HepG2 (cell line): ENCODE measurements around the gene LTB4R. TPM values are rescaled to one million over a fixed set of nuclear protein-coding genes. Genes with fewer than 3 reads are reported as not detected.

Experiments used
- AGO1 ChIP-seq: fragments of 200-400 bp; formaldehyde crosslinking; IDR thresholded peaks from 2 replicates; pipeline ENCODE4 v1.6.1; 2017; ENCODE audit warnings: mild to moderate bottlenecking, low read depth, low read length, moderate library complexity; ENCODE audit not compliant: poor library complexity, severe bottlenecking
- ATAD3A ChIP-seq: sonication (generic); formaldehyde crosslinking; IDR thresholded peaks from 2 replicates; pipeline ENCODE4 v1.4.0; 2020; ENCODE audit warnings: missing genetic modification reagents
- DRAP1 ChIP-seq: IDR thresholded peaks from 2 replicates; pipeline ENCODE4 v1.6.1; 2016; ENCODE audit warnings: missing genetic modification reagents, missing compliant biosample characterization
- ETV5 ChIP-seq: IDR thresholded peaks from 2 replicates; pipeline ENCODE4 v1.6.1; 2018; ENCODE audit warnings: missing biosample characterization, missing genetic modification reagents, inconsistent platforms, borderline replicate concordance
- HOXA5 ChIP-seq: sonication (generic); formaldehyde crosslinking; IDR thresholded peaks from 2 replicates; pipeline ENCODE4 v1.4.0; 2020; ENCODE audit warnings: missing genetic modification reagents
- NCOR1 ChIP-seq: fragments of 200-600 bp; sonication (generic); IDR thresholded peaks from 2 replicates; pipeline ENCODE4 v1.7.0; 2017; ENCODE audit warnings: antibody characterized with exemption, low read length, borderline replicate concordance
- NFE2L2 ChIP-seq: fragments of 150-350 bp; IDR thresholded peaks from 2 replicates; pipeline ENCODE4 v1.6.1; 2014; ENCODE audit warnings: low read length
- PAF1 ChIP-seq: IDR thresholded peaks from 2 replicates; pipeline ENCODE4 v1.6.1; 2016; ENCODE audit warnings: missing genetic modification reagents, missing compliant biosample characterization
- TFDP2 ChIP-seq: sonication (generic); formaldehyde crosslinking; IDR thresholded peaks from 2 replicates; pipeline ENCODE4 v1.4.0; 2020; ENCODE audit warnings: missing genetic modification reagents
- ZNF569 ChIP-seq: sonication (generic); formaldehyde crosslinking; IDR thresholded peaks from 2 replicates; pipeline ENCODE4 v1.5.0; 2020; ENCODE audit warnings: mild to moderate bottlenecking, missing genetic modification reagents, moderate library complexity, borderline replicate concordance
- ZNF614 ChIP-seq: IDR thresholded peaks from 2 replicates; pipeline ENCODE4 v1.6.1; 2018; ENCODE audit warnings: missing biosample characterization, missing genetic modification reagents, inconsistent platforms, borderline replicate concordance
- ZNF776 ChIP-seq: sonication (generic); formaldehyde crosslinking; IDR thresholded peaks from 2 replicates; pipeline ENCODE4 v1.4.0; 2020; ENCODE audit warnings: mild to moderate bottlenecking, missing genetic modification reagents
- polyA plus RNA-seq, 8 experiments: library from polyadenylated mRNA; depleted of rRNA in 3 of 8; stranded (reverse) in 7 of 8; unstranded in 1 of 8; fragments of >200 nt; fragmentation: Illumina TruSeq in 4 of 8; extraction: Trizol in 4 of 8; gene quantifications; 2 replicates each; pipeline versions ENCODE4 v1.2.1 to v1.2.3, GENCODE V29; 2011 to 2016; ENCODE audit warnings: low read depth in 4 of 8, missing spikeins in 1 of 8, mixed read lengths in 1 of 8; ENCODE audit not compliant: insufficient read depth in 1 of 8
- total RNA-seq, 5 experiments: library from RNA; depleted of rRNA; stranded (reverse); fragments of >200 nt; fragmentation: Illumina TruSeq; extraction: Trizol; gene quantifications; 2 replicates each; pipeline ENCODE4 v1.2.3, GENCODE V29; 2016; ENCODE audit warnings: low read depth in 1 of 5
- TF ChIP-seq, protein P1 (sequence below): IDR thresholded peaks from 2 replicates; pipeline ENCODE4 v1.6.1; 2016; ENCODE audit warnings: low read depth, control low read depth
- TF ChIP-seq, protein P2 (sequence below): sonication (generic); formaldehyde crosslinking; IDR thresholded peaks from 2 replicates; pipeline ENCODE4 v1.4.0; 2020; ENCODE audit warnings: missing genetic modification reagents, mild to moderate bottlenecking, borderline replicate concordance
- TF ChIP-seq, protein P3 (sequence below): sonication (generic); formaldehyde crosslinking; IDR thresholded peaks from 2 replicates; pipeline ENCODE4 v1.8.0; 2022; ENCODE audit warnings: mild to moderate bottlenecking, missing genetic modification reagents
- TF ChIP-seq, protein P4 (sequence below): sonication (generic); formaldehyde crosslinking; IDR thresholded peaks from 2 replicates; pipeline ENCODE4 v1.4.0; 2020; ENCODE audit warnings: low read depth, missing genetic modification reagents

Gene LTB4R
- total and polyA plus RNA-seq, 2 of the 13 experiments (the other 11 are each of a cell fraction or from before 2014, with no cell fraction given) = 3.2 to 8.2 TPM

GRCh38 chr14:24313913-24314312, 2.6 kb downstream of the LTB4R start (continued):
- TF ChIP-seq, protein P1, sequence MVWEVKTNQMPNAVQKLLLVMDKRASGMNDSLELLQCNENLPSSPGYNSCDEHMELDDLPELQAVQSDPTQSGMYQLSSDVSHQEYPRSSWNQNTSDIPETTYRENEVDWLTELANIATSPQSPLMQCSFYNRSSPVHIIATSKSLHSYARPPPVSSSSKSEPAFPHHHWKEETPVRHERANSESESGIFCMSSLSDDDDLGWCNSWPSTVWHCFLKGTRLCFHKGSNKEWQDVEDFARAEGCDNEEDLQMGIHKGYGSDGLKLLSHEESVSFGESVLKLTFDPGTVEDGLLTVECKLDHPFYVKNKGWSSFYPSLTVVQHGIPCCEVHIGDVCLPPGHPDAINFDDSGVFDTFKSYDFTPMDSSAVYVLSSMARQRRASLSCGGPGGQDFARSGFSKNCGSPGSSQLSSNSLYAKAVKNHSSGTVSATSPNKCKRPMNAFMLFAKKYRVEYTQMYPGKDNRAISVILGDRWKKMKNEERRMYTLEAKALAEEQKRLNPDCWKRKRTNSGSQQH (CRISPR knock-in tag) = no peak
- TF ChIP-seq ZNF776 (CRISPR knock-in tag) = no peak
- TF ChIP-seq DRAP1 (CRISPR knock-in tag) = no peak
- no peak for TF ChIP-seq ATAD3A (CRISPR knock-in tag)
- peak; percentile 3; the same call in 1 of the 2 replicates for TF ChIP-seq NFE2L2
- TF ChIP-seq ETV5 (CRISPR knock-in tag) = 0 out of 2 replicates have a peak, but pooled peaks have one; percentile 10
- TF ChIP-seq, protein P2, sequence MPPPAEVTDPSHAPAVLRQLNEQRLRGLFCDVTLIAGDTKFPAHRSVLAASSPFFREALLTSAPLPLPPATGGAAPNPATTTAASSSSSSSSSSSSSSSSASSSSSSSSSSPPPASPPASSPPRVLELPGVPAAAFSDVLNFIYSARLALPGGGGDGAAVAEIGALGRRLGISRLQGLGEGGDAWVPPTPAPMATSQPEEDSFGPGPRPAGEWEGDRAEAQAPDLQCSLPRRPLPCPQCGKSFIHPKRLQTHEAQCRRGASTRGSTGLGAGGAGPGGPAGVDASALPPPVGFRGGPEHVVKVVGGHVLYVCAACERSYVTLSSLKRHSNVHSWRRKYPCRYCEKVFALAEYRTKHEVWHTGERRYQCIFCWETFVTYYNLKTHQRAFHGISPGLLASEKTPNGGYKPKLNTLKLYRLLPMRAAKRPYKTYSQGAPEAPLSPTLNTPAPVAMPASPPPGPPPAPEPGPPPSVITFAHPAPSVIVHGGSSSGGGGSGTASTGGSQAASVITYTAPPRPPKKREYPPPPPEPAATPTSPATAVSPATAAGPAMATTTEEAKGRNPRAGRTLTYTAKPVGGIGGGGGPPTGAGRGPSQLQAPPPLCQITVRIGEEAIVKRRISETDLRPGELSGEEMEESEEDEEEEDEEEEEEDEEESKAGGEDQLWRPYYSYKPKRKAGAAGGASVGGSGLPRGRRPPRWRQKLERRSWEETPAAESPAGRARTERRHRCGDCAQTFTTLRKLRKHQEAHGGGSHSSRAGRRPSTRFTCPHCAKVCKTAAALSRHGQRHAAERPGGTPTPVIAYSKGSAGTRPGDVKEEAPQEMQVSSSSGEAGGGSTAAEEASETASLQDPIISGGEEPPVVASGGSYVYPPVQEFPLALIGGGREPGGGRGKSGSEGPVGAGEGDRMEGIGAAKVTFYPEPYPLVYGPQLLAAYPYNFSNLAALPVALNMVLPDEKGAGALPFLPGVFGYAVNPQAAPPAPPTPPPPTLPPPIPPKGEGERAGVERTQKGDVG (CRISPR knock-in tag) = no peak
- TF ChIP-seq AGO1 = no peak
- TF ChIP-seq, protein P3, sequence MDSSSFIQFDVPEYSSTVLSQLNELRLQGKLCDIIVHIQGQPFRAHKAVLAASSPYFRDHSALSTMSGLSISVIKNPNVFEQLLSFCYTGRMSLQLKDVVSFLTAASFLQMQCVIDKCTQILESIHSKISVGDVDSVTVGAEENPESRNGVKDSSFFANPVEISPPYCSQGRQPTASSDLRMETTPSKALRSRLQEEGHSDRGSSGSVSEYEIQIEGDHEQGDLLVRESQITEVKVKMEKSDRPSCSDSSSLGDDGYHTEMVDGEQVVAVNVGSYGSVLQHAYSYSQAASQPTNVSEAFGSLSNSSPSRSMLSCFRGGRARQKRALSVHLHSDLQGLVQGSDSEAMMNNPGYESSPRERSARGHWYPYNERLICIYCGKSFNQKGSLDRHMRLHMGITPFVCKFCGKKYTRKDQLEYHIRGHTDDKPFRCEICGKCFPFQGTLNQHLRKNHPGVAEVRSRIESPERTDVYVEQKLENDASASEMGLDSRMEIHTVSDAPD (CRISPR knock-in tag) = no peak
- no peak for TF ChIP-seq ZNF569 (CRISPR knock-in tag)
- no peak for TF ChIP-seq ZNF614 (CRISPR knock-in tag)
- TF ChIP-seq NCOR1 = no peak
- TF ChIP-seq TFDP2 (CRISPR knock-in tag) = no peak
- no peak for TF ChIP-seq HOXA5 (CRISPR knock-in tag)
- TF ChIP-seq PAF1 (CRISPR knock-in tag) = peak; percentile 81
- TF ChIP-seq, protein P4, sequence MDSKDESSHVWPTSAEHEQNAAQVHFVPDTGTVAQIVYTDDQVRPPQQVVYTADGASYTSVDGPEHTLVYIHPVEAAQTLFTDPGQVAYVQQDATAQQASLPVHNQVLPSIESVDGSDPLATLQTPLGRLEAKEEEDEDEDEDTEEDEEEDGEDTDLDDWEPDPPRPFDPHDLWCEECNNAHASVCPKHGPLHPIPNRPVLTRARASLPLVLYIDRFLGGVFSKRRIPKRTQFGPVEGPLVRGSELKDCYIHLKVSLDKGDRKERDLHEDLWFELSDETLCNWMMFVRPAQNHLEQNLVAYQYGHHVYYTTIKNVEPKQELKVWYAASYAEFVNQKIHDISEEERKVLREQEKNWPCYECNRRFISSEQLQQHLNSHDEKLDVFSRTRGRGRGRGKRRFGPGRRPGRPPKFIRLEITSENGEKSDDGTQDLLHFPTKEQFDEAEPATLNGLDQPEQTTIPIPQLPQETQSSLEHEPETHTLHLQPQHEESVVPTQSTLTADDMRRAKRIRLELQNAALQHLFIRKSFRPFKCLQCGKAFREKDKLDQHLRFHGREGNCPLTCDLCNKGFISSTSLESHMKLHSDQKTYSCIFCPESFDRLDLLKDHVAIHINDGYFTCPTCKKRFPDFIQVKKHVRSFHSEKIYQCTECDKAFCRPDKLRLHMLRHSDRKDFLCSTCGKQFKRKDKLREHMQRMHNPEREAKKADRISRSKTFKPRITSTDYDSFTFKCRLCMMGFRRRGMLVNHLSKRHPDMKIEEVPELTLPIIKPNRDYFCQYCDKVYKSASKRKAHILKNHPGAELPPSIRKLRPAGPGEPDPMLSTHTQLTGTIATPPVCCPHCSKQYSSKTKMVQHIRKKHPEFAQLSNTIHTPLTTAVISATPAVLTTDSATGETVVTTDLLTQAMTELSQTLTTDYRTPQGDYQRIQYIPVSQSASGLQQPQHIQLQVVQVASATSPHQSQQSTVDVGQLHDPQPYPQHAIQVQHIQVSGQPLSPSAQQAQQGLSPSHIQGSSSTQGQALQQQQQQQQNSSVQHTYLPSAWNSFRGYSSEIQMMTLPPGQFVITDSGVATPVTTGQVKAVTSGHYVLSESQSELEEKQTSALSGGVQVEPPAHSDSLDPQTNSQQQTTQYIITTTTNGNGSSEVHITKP (CRISPR knock-in tag) = no peak
